MM.1S (cell line): ENCODE data around the gene LRMDA.
A peak's percentile ranks its signal among the peaks of the same experiment; 100 is the strongest.

Source experiments
- CTCF ChIP-seq: fragments of 300-600 bp; sonication (generic); IDR thresholded peaks from 2 replicates; pipeline ENCODE4 v1.5.1; 2016; ENCODE audit warnings: antibody characterized with exemption, low read length, mixed read lengths
- EZH2 ChIP-seq: fragments of 300-600 bp; sonication (generic); optimal IDR thresholded peaks from 2 replicates; pipeline ENCODE3; 2017; ENCODE audit warnings: low read depth, mild to moderate bottlenecking, antibody characterized with exemption, low read length, mixed read lengths

GRCh38 chr10:75910032-75910431, 478.6 kb downstream of the LRMDA start:
- TF ChIP-seq CTCF (peak; percentile 36), EZH2 (no peak)
